Breast epithelium (tissue), 4 donors: ENCODE data around the gene B4GALT6. TPM values are rescaled to one million over a fixed set of nuclear protein-coding genes. Genes with fewer than 3 reads are reported as not detected.

Experiments used
- DNase-seq, 2 donors: peaks; one replicate each; pipeline ENCODE4 v3.0.0-alpha.2; 2019; ENCODE audit warnings: low spot score in 2 of 2
- H3K27ac ChIP-seq, 2 donors: fragments of 200-600 bp; sonication (generic) in 1 of 2; one replicate each; pipeline ENCODE4 v1.5.1; 2016 to 2019; ENCODE audit warnings: mild to moderate bottlenecking in 1 of 2
- H3K27me3 ChIP-seq, 2 donors: fragments of 200-600 bp; sonication (generic) in 1 of 2; one replicate each; pipeline versions ENCODE4 v1.5.1 to v1.6.0; 2017 to 2019; ENCODE audit warnings: control low read depth in 1 of 2, mild to moderate bottlenecking in 1 of 2
- H3K36me3 ChIP-seq: fragments of 200-600 bp; one replicate; pipeline ENCODE4 v1.5.1; 2019
- H3K4me1 ChIP-seq, 2 donors: fragments of 200-600 bp; sonication (generic); one replicate each; pipeline ENCODE4 v1.5.1; 2016 to 2019; ENCODE audit warnings: control low read depth in 1 of 2
- H3K4me3 ChIP-seq, 3 donors: fragments of 200-600 bp; sonication (generic); 1 replicate in 2 of 3; 2 replicates in 1 of 3; pipeline ENCODE4 v1.5.1; 2016 to 2019; ENCODE audit warnings: mild to moderate bottlenecking in 3 of 3, moderate library complexity in 2 of 3
- H3K9me3 ChIP-seq, 2 donors: fragments of 200-600 bp; sonication (generic) in 1 of 2; one replicate each; pipeline ENCODE4 v1.5.1; 2016 to 2019; ENCODE audit warnings: control low read depth in 1 of 2
- CTCF ChIP-seq, 3 donors: fragments of 450-650 bp; IDR thresholded peaks; one replicate each; pipeline ENCODE4 v1.5.1; 2016 to 2017; ENCODE audit warnings: antibody characterized with exemption in 3 of 3, mild to moderate bottlenecking in 3 of 3, moderate library complexity in 3 of 3
- POLR2A ChIP-seq: fragments of 450-650 bp; IDR thresholded peaks from one replicate; pipeline ENCODE4 v1.6.1; 2016; ENCODE audit warnings: antibody characterized with exemption, mild to moderate bottlenecking, moderate library complexity
- POLR2AphosphoS5 ChIP-seq, 3 donors: sonication (generic); formaldehyde crosslinking; IDR thresholded peaks; one replicate each; pipeline ENCODE4 v1.6.1; 2017; ENCODE audit warnings: antibody characterized with exemption in 3 of 3
- intact Hi-C: fragments of 100-400 bp; cut with DNase I; formaldehyde crosslinking; loops from one replicate; pipeline ENCODE4 v1.15.1; 2023; ENCODE audit warnings: low total_unique reads
- total RNA-seq, 3 donors: library from RNA; depleted of rRNA; stranded (reverse); fragments of >200 nt; gene quantifications; one replicate each; pipeline ENCODE4 v1.1.0, GENCODE V29; 2016

The B4GALT6 gene
- total RNA-seq, 3 donors from 2014 or later = 2.9 to 3.8 (median 3.0) TPM

DNA sequence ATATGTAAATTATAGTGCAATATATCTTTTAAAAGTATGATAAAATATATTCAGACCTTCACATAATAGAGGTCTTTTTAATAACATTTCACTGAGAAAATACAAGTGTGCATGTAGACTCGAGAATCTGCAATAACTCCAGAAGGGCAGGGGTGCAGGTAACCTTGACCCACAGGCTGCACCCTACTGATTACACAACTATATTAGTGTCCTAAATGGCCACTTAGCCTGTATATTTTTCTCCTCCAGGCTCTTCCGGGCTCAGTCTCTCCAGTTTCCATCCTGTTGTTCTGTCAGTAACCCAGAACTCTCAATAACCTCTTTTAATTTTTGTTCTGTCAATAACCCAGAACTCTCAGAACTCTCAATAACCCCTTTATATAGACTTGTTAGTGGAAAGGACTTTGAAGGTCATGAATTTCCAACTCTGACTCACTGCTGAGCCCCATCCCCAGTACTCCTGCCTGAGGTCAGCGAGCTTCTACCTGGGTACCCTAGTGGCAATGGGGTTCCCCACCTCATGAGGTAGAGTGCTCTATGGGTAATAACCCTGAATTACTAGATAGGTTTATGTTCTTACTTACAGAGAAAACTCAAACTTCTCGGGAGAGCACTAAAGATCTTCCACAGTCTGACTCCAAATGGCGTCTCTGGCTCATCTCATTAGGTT is 101.1 kb downstream of the B4GALT6 start:
- intact Hi-C loops = no loop called here
- no peak for DNase-seq
- Histone ChIP-seq H3K4me3 (no peak overlapping the region), H3K36me3 (no peaks in the 10 kb centered on the region), H3K27me3 (no peaks in the 10 kb centered on the region), H3K4me1 (no peaks in the 10 kb centered on the region), H3K27ac (no peak overlapping the region), H3K9me3 (no peaks in the 10 kb centered on the region)
- TF ChIP-seq POLR2AphosphoS5 (IDR thresholded peaks at IDR 0.05) = no peak
- TF ChIP-seq POLR2A = no peak
- no peak for TF ChIP-seq CTCF (IDR thresholded peaks at IDR 0.05)

DNA sequence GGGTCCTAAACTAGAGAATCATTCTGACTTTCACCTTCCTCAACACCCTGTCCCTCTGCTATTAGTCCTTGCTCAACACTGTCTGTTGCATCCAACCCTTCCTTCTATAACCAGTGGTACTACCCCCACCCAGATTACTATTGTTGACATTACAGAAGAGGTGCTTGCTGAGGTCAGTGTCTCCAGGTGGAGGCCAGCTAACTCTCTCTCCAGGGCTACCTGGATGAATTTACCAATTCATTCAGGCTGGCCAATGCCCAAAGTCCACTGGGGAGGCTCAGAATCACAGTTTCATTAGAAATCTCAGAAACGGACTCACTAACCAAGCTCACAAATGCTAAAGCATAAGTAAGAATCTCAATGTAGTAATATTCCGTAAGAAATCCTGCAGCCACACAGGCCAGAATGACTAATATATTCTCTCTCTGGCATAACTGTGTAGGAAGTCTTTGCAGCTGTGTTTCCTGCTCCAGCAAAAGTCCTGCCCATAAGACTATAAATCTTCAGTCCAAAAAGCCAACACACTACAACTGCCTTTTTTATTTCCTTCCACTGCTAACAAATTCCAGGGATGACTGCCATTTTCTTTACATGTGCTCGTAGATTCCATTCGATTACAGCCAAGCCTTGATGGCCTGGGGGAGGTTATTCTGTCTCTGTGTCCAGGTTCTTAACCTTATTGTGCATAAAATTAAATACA is 102.7 kb downstream of the B4GALT6 start:
- no peak for TF ChIP-seq CTCF (IDR thresholded peaks at IDR 0.05)
- TF ChIP-seq POLR2A = no peak
- no peak for TF ChIP-seq POLR2AphosphoS5 (IDR thresholded peaks at IDR 0.05)
- Histone ChIP-seq H3K27ac (no peak overlapping the region), H3K4me1 (no peaks in the 10 kb centered on the region), H3K36me3 (no peaks in the 10 kb centered on the region), H3K9me3 (no peaks in the 10 kb centered on the region), H3K27me3 (no peaks in the 10 kb centered on the region), H3K4me3 (no peak overlapping the region)
- intact Hi-C loops = no loop called here
- DNase-seq = no peak

- DNase-seq = no peak
- Histone ChIP-seq H3K4me1 (no peaks in the 10 kb centered on the region), H3K9me3 (no peaks in the 10 kb centered on the region), H3K27ac (no peak overlapping the region), H3K36me3 (no peaks in the 10 kb centered on the region), H3K27me3 (no peaks in the 10 kb centered on the region), H3K4me3 (no peak overlapping the region)
- intact Hi-C loops = no loop called here
- TF ChIP-seq POLR2AphosphoS5 (IDR thresholded peaks at IDR 0.05) (no peak), CTCF (IDR thresholded peaks at IDR 0.05) (no peak), POLR2A (no peak)
Measured at GRCh38 chr18:31579375-31579774, 105.0 kb downstream of the B4GALT6 start.

GRCh38 chr18:31578126-31578525 is 106.3 kb downstream of the B4GALT6 start:
- intact Hi-C loops = no loop called here
- no peaks in the 10 kb centered on the region for H3K36me3 ChIP-seq
- no peaks in the 10 kb centered on the region for H3K4me1 ChIP-seq
- no peak overlapping the region for H3K27ac ChIP-seq
- DNase-seq = no peak
- H3K9me3 ChIP-seq = no peaks in the 10 kb centered on the region
- TF ChIP-seq POLR2AphosphoS5 (IDR thresholded peaks at IDR 0.05) = no peak
- TF ChIP-seq POLR2A = no peak
- TF ChIP-seq CTCF (IDR thresholded peaks at IDR 0.05) = no peak
- H3K27me3 ChIP-seq = no peaks in the 10 kb centered on the region
- no peak overlapping the region for H3K4me3 ChIP-seq

DNA sequence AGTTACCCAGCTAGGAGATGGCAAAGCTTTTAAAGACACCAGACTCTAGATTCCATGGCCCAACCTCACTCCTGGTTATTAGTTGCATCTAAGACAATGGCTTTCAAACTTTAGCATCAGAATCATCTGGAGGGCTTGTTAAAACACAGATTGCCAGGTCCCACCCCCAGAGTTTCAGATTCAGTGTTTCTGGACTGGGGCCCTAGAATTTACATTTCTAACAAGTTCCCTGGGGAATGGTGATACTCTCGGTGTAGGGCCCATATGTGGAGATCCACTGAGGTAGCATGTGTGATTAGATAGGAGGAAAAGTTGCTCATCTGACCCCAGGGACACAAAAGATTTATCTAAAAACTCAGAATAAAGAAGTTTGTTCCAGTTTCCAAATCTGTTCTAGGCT is 107.2 kb downstream of the B4GALT6 start:
- H3K4me1 ChIP-seq = no peaks in the 10 kb centered on the region
- H3K27ac ChIP-seq = no peak overlapping the region
- no peak for TF ChIP-seq POLR2A
- no peak for TF ChIP-seq CTCF (IDR thresholded peaks at IDR 0.05)
- TF ChIP-seq POLR2AphosphoS5 (IDR thresholded peaks at IDR 0.05) = no peak
- H3K4me3 ChIP-seq = no peak overlapping the region
- H3K9me3 ChIP-seq = no peaks in the 10 kb centered on the region
- H3K36me3 ChIP-seq = no peaks in the 10 kb centered on the region
- no peaks in the 10 kb centered on the region for H3K27me3 ChIP-seq
- intact Hi-C loops = no loop called here
- no peak for DNase-seq
